ENCODE data around the gene MAPK1.
A peak's percentile ranks its signal among the peaks of the same experiment; 100 is the strongest.

MAPK1 gene

GRCh38 chr22:21762712-21763581, 104.5 kb downstream of the MAPK1 start:
- TF ChIP-seq, protein P1, sequence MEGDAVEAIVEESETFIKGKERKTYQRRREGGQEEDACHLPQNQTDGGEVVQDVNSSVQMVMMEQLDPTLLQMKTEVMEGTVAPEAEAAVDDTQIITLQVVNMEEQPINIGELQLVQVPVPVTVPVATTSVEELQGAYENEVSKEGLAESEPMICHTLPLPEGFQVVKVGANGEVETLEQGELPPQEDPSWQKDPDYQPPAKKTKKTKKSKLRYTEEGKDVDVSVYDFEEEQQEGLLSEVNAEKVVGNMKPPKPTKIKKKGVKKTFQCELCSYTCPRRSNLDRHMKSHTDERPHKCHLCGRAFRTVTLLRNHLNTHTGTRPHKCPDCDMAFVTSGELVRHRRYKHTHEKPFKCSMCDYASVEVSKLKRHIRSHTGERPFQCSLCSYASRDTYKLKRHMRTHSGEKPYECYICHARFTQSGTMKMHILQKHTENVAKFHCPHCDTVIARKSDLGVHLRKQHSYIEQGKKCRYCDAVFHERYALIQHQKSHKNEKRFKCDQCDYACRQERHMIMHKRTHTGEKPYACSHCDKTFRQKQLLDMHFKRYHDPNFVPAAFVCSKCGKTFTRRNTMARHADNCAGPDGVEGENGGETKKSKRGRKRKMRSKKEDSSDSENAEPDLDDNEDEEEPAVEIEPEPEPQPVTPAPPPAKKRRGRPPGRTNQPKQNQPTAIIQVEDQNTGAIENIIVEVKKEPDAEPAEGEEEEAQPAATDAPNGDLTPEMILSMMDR (IDR thresholded peaks at IDR 0.05; ENCODE audit: low read length, missing control alignments): no peak
- no peak for DNase-seq (ENCODE audit: low read depth)
- no peak overlapping the region for H3K4me3 ChIP-seq (replicated peaks; ENCODE audit: low read depth, low read length)

GRCh38 chr22:21761994-21762680, 105.3 kb downstream of the MAPK1 start:
- TF ChIP-seq, protein P1 (IDR thresholded peaks at IDR 0.05; ENCODE audit: low read length, missing control alignments): no peak
- no peak overlapping the region for H3K4me3 ChIP-seq (replicated peaks; ENCODE audit: low read depth, low read length)
- DNase-seq (ENCODE audit: low read depth): no peak

DNA sequence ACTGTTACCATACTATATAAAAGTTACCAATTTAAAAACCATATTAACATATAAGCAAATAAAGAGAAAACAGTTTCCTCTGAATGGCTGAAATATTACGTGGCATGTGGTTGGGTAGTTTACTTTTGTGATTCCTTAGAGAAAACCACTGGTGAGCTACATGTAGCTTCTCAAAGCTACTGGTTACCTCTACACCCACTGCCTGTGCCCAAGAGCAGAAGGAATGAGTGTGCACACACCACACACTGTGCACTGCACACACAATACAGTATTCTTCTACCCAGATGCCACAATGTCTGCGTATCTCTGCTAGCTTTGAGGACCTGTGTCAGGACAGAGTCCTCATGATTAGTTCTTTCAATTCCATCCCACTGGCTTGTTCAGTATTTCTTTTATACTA, 106.4 kb downstream of the MAPK1 start:
- no peak overlapping the region for H3K4me3 ChIP-seq (replicated peaks; ENCODE audit: low read depth, low read length)

DNA sequence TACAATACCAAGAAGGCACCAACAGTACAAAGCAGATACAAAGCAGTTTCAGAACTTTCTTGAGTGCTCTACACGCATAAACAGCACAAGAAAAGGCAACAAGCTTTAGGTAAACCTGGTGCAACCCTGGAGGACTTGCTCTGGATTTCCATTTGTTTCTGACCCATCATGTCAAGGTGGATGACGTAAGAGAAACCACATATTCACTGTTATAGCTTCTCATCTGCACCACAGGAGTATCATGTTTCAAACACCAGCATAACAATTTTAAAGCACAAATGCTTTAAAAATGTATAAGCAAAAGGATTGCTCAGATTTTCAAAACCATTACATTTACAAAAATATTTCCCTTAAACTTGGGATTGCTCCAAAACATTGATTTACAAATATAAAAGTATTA, 106.8 kb downstream of the MAPK1 start:
- no peak overlapping the region for H3K4me3 ChIP-seq (replicated peaks; ENCODE audit: low read depth, low read length)
- peak; percentile 38 for DNase-seq (ENCODE audit: low read depth)
- TF ChIP-seq, protein P1 (IDR thresholded peaks at IDR 0.05; ENCODE audit: low read length, missing control alignments): no peak

More for the DNA sequence above, 106.4 kb downstream of the MAPK1 start:
- TF ChIP-seq, protein P1 (IDR thresholded peaks at IDR 0.05; ENCODE audit: low read length, missing control alignments): no peak
- DNase-seq (ENCODE audit: low read depth): no peak

- TF ChIP-seq, protein P1 (IDR thresholded peaks at IDR 0.05; ENCODE audit: low read length, missing control alignments): no peak
- DNase-seq (ENCODE audit: low read depth): no peak
Observed at GRCh38 chr22:21759646-21760376, 107.6 kb downstream of the MAPK1 start.

DNA sequence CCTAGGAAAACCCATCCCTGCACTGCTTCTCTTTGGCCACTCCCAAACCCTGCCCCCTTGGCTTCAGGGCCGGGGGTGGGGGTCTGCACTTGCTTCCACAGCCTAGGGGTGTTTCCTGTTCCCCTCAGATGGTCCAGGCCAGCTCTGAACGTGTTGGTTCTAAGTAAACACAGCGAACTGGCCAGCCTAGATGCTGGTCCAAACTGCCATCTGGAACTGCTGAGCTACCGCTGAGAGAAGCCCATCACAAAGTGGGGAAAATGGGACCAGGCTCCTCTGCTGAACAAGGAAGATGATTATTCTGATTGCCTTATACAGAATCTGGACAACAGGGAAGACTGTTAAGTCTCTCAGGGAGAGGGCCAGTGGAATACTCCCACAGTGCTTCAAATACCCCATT, 108.4 kb downstream of the MAPK1 start:
- TF ChIP-seq, protein P1 (IDR thresholded peaks at IDR 0.05; ENCODE audit: low read length, missing control alignments): no peak
- no peak for DNase-seq (ENCODE audit: low read depth)
- H3K4me3 ChIP-seq (replicated peaks; ENCODE audit: low read depth, low read length): no peak overlapping the region

More at GRCh38 chr22:21759646-21760376, 107.6 kb downstream of the MAPK1 start:
- no peak overlapping the region for H3K4me3 ChIP-seq (replicated peaks; ENCODE audit: low read depth, low read length)
